Measurements from ENCODE around the gene SPTLC1. TPM values are rescaled to one million over a fixed set of nuclear protein-coding genes. Genes with fewer than 3 reads are reported as not detected.

Gene SPTLC1
- total RNA-seq, 1 donor from 2014 or later: 65.4 TPM

DNA sequence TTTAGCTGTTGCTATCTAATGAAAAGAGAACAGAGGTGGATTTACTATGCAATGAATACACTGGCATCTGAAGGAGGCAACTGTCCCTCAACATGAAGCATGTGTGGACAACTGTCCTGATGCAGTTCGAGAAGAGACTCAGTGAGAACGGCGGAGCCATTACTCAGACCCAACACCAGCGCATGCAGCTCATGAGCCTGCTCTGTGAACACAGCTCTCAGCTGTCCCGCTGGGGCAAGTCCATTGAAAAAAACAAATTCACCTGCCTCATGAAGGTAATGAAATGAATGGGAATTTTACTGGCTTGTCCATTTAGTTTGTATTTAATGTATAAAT is 78.8 kb downstream of the SPTLC1 start:
- DNase-seq (no peak), ATAC-seq (no peak)
- Histone ChIP-seq H3K27me3 (ENCODE audit: low read depth) (no peaks in the 10 kb centered on the region), H3K4me1 (no peaks in the 10 kb centered on the region), H3K27ac (no peak overlapping the region), H3K4me3 (no peak overlapping the region), H3K9me3 (peaks cover under 1% of the 10 kb centered on the region), H3K36me3 (peaks cover 77% of the 10 kb centered on the region)
- intact Hi-C loops (cut with DNase I): no loop called here
- TF ChIP-seq, protein P1, sequence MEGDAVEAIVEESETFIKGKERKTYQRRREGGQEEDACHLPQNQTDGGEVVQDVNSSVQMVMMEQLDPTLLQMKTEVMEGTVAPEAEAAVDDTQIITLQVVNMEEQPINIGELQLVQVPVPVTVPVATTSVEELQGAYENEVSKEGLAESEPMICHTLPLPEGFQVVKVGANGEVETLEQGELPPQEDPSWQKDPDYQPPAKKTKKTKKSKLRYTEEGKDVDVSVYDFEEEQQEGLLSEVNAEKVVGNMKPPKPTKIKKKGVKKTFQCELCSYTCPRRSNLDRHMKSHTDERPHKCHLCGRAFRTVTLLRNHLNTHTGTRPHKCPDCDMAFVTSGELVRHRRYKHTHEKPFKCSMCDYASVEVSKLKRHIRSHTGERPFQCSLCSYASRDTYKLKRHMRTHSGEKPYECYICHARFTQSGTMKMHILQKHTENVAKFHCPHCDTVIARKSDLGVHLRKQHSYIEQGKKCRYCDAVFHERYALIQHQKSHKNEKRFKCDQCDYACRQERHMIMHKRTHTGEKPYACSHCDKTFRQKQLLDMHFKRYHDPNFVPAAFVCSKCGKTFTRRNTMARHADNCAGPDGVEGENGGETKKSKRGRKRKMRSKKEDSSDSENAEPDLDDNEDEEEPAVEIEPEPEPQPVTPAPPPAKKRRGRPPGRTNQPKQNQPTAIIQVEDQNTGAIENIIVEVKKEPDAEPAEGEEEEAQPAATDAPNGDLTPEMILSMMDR (IDR thresholded peaks at IDR 0.05): no peak

DNA sequence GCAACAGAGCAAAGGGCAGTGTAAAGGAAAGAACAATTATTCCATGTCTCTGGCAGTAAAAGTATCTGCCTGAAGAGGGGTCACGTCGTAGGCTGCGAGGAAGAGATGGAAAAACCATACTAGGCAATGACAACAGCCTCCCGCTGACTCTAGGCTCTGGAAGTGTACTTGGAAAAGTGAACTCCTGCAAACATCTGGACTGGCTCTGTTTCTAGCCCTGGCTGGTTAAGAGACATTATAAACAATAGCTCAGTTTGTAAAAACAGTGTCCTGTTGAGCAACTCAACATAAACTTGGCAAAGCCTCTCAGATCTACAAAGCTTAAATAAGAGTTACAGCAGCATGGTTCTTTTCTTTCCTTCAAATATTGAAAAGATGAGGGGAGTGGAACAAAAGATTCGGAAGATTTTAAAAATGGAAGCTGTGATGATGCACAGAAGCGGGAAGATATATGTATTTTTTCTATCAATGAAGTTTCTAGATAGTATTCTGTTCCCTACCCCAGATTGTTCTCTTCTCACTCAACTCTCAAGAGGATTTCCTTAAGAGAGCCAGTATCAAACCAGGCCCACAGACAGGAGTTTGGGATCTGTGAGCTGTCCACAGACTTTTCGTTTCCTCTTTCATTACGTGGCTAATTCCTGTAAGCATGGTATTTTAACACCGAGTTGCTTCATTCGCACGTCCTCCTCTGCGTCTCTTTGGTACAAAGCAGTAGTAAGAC is 79.4 kb downstream of the SPTLC1 start:
- ATAC-seq: peak; percentile 41 to 71
- no peaks in the 10 kb centered on the region for H3K4me1 ChIP-seq
- TF ChIP-seq, protein P1 (IDR thresholded peaks at IDR 0.05): no peak
- no peaks in the 10 kb centered on the region for H3K27me3 ChIP-seq (ENCODE audit: low read depth)
- DNase-seq: no peak
- H3K4me3 ChIP-seq: no peak overlapping the region
- intact Hi-C loops (cut with DNase I): no loop called here
- H3K9me3 ChIP-seq: no peaks in the 10 kb centered on the region
- H3K27ac ChIP-seq: no peak overlapping the region
- peaks cover 79% of the 10 kb centered on the region for H3K36me3 ChIP-seq

DNA sequence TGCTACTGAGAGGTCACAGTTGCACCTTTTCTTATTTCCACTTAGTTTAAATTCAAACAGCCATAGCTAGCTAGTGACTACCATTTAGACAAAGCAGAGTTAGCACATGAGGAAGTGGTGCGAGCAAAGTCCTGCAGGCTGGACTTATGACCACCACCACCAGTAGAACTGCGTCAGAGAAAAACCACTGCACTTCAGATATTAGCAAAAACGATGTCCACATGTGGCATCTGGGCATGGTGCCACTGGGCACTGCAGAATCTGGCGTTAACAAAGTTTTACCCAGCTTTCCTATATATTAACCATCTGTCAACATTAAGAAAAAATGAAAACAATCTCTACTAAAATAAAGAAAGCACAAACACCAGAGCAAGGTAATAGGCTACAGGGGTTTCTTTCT is 80.1 kb downstream of the SPTLC1 start:
- Histone ChIP-seq H3K9me3 (no peaks in the 10 kb centered on the region), H3K4me3 (no peak overlapping the region), H3K36me3 (peaks cover 82% of the 10 kb centered on the region), H3K27me3 (ENCODE audit: low read depth) (no peaks in the 10 kb centered on the region), H3K4me1 (no peaks in the 10 kb centered on the region), H3K27ac (no peak overlapping the region)
- ATAC-seq (no peak), DNase-seq (no peak)
- TF ChIP-seq, protein P1 (IDR thresholded peaks at IDR 0.05): no peak
- intact Hi-C loops (cut with DNase I): no loop called here

DNA sequence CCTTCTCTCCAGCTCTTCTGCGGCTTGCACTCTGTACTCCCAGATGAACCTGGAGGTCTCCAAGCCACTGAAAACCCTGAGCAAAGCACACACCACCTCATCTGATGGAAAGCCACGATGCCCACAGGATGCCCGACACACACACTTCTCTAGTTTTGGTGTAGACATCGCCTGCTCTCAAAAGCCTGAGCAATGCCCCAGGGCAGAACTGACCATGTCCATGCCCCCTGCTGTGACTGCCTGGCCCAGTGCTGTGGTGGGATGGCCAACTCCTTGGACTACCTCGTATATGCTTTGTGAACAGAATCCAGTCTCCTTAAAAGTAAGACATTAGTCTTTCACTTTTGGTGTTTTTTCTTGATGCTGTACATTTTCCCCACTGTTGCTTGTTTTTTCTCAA is 81.2 kb downstream of the SPTLC1 start:
- DNase-seq (no peak), ATAC-seq (peak in 1 of 2 donors; percentile 7)
- Histone ChIP-seq H3K4me1 (no peaks in the 10 kb centered on the region), H3K36me3 (peaks cover 84% of the 10 kb centered on the region), H3K4me3 (no peak overlapping the region), H3K27me3 (ENCODE audit: low read depth) (no peaks in the 10 kb centered on the region), H3K9me3 (no peaks in the 10 kb centered on the region), H3K27ac (no peak overlapping the region)
- TF ChIP-seq, protein P1 (IDR thresholded peaks at IDR 0.05): no peak
- intact Hi-C loops (cut with DNase I): no loop called here

DNA sequence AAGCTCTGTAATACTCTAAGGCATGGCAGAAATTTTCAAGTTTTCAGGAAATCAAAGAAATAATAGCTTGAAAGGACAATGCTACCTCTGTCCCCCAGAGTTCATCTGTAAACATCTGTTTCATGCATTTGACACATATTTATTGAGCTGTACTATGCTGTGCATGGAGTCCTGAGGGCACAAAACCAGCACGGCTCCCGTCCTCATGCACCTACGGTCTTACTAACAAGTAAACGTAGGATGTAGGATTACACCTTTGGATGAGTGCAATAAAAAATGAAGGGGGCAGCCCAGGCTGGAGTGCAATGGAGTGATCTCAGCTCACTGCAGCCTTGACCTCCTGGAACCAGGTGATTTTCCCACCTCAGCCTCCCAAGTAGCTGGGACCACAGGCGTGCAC is 81.9 kb downstream of the SPTLC1 start:
- H3K27ac ChIP-seq: no peak overlapping the region
- TF ChIP-seq, protein P1 (IDR thresholded peaks at IDR 0.05): no peak
- H3K27me3 ChIP-seq (ENCODE audit: low read depth): no peaks in the 10 kb centered on the region
- no peaks in the 10 kb centered on the region for H3K4me1 ChIP-seq
- H3K4me3 ChIP-seq: no peak overlapping the region
- H3K36me3 ChIP-seq: peaks cover 79% of the 10 kb centered on the region
- no peaks in the 10 kb centered on the region for H3K9me3 ChIP-seq
- intact Hi-C loops (cut with DNase I): no loop called here
- no peak for ATAC-seq
- DNase-seq: no peak

Data from lower lobe of right lung (tissue), 2 donors.